Colonic mucosa (tissue), 4 donors: ENCODE data around the gene TMCC1. TPM values are rescaled to one million over a fixed set of nuclear protein-coding genes. Genes with fewer than 3 reads are reported as not detected.
"Not testable (repeated sequence)": the region's sequence is repeated elsewhere in the genome, so short reads cannot be mapped to it uniquely, and the experiment has no call there.

Source experiments
- DNase-seq: peaks from one replicate; pipeline ENCODE4 v3.0.0-alpha.2; 2020
- H3K27ac ChIP-seq: fragments of 200-600 bp; one replicate; pipeline ENCODE4 v1.8.0; 2021
- H3K27me3 ChIP-seq: fragments of 200-600 bp; one replicate; pipeline ENCODE4 v1.8.0; 2021
- H3K36me3 ChIP-seq: fragments of 200-600 bp; one replicate; pipeline ENCODE4 v1.8.0; 2021
- H3K4me1 ChIP-seq: fragments of 200-600 bp; one replicate; pipeline ENCODE4 v1.8.0; 2021; ENCODE audit warnings: mild to moderate bottlenecking
- H3K4me3 ChIP-seq: fragments of 200-600 bp; one replicate; pipeline ENCODE4 v1.8.0; 2021
- H3K9ac ChIP-seq, 2 donors: one replicate each; pipeline ENCODE4 v1.7.0; 2013; ENCODE audit warnings: control low read depth in 2 of 2, low read depth in 2 of 2, low read length in 2 of 2
- H3K9me3 ChIP-seq: fragments of 200-600 bp; one replicate; pipeline ENCODE4 v1.8.0; 2021
- intact Hi-C: fragments of 100-400 bp; cut with DNase I; formaldehyde crosslinking; loops from one replicate; pipeline ENCODE4 v1.14.1; 2022
- total RNA-seq, 2 donors: library from RNA; stranded (reverse); fragmentation: NEBNext Ultra II Directional in 1 of 2; extraction: Animal tissue kit (Norgen Biotek cat#: 25700) in 1 of 2; gene quantifications; one replicate each; pipeline ENCODE4 v1.2.1, GENCODE V29; 2021
- TF ChIP-seq, protein P1 (sequence below): fragments of 200-600 bp; IDR thresholded peaks from one replicate; pipeline ENCODE4 v1.8.0; 2022; ENCODE audit warnings: antibody characterized with exemption, mild to moderate bottlenecking
- donor health status: healthy.
- donor health status: DM: no; HTN: no; CAD: no.
- donor health status: DM: no; HTN: no; CAD: no.

The TMCC1 gene
- total RNA-seq, 2 donors from 2014 or later = 23.2 to 32.8 TPM

DNA sequence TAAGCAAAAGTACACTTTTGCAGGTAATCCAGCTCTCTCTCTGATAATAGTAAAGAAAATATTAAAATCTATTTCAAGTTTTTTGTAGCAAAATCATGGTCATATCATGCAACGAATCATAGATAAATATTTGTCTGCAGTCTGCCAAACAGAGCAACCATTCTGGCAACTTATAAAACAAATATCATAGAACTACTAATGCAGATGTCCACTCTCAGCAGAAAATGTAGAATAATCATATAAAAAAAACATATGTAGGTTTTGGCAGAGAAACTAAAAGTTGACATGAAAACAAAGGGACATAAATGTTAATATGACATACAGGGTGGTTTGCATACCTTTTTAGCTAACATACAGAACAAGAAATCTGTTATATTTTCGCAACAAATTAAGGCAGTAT is 12.2 kb downstream of the TMCC1 start:
- Histone ChIP-seq H3K9me3 (no peaks in the 10 kb centered on the region), H3K36me3 (no peaks in the 10 kb centered on the region), H3K9ac (no peak overlapping the region), H3K27ac (no peak overlapping the region), H3K27me3 (no peaks in the 10 kb centered on the region), H3K4me1 (no peaks in the 10 kb centered on the region), H3K4me3 (no peak overlapping the region)
- DNase-seq = no peak
- intact Hi-C loops = no loop called here
- TF ChIP-seq, protein P1, sequence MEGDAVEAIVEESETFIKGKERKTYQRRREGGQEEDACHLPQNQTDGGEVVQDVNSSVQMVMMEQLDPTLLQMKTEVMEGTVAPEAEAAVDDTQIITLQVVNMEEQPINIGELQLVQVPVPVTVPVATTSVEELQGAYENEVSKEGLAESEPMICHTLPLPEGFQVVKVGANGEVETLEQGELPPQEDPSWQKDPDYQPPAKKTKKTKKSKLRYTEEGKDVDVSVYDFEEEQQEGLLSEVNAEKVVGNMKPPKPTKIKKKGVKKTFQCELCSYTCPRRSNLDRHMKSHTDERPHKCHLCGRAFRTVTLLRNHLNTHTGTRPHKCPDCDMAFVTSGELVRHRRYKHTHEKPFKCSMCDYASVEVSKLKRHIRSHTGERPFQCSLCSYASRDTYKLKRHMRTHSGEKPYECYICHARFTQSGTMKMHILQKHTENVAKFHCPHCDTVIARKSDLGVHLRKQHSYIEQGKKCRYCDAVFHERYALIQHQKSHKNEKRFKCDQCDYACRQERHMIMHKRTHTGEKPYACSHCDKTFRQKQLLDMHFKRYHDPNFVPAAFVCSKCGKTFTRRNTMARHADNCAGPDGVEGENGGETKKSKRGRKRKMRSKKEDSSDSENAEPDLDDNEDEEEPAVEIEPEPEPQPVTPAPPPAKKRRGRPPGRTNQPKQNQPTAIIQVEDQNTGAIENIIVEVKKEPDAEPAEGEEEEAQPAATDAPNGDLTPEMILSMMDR = no peak

DNA sequence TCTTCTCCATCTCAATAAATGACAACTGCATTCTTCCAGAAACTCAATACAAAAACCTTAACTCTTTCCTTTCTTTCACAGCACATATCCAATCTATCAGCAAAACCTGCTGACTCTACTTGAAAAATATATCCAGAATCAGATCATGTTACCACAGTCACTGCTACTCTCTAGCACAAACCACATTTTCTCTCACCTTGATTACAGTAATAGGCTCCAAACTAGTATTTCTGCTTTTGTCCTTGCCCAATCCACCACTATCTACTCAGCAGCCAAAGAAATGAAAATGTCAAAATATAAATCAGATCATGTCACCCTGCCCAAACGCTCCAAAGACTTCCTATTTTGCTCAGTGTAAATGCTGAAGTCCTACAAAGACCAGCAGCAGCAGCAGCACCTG is 15.2 kb downstream of the TMCC1 start:
- Histone ChIP-seq H3K27me3 (no peaks in the 10 kb centered on the region), H3K9me3 (no peaks in the 10 kb centered on the region), H3K27ac (no peak overlapping the region), H3K4me1 (no peaks in the 10 kb centered on the region), H3K36me3 (no peaks in the 10 kb centered on the region), H3K9ac (no peak overlapping the region), H3K4me3 (no peak overlapping the region)
- TF ChIP-seq, protein P1 = no peak
- no peak for DNase-seq
- intact Hi-C loops = no loop called here

DNA sequence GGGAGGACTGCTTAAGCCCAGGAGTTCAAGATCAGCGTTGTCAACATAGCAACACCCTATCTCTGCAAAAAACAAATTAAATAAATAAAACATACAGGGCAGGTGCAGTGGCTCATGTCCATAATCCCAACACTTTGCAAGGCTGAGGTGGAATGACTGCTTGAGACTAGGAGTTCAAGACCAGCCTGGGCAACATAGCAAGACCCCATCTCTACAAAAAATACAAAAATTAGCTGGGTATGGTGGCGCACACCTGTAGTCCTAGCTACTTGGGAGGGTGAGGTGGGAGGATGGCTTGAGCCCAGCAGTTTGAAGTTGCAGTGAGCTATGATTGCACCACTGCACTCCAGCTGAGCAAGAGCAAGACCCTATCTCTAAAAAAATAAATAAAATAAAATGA is 19.0 kb downstream of the TMCC1 start:
- H3K27me3 ChIP-seq, H3K4me3 ChIP-seq, H3K36me3 ChIP-seq, DNase-seq, H3K27ac ChIP-seq, intact Hi-C loops, H3K9me3 ChIP-seq, H3K9ac ChIP-seq, H3K4me1 ChIP-seq: not testable (repeated sequence)

DNA sequence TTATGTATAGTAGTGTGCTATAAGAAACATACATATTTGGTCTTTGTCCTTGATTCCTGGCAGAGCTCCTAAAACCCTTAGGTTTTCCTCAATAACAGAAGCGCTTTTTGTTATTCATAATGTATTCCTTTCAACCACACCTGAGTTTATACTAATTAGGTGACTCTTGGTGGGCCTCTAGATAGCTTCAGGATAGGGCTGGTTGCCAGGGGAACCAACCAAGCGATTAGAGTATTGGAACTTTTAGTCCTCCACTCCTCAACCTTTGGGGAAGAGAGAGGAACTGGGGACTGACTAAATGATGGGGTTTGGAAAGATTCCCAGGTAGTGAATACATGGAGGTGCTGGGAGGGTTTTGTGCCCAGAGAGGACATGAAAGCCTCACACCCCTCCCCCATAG is 24.6 kb downstream of the TMCC1 start:
- intact Hi-C loops = no loop called here
- Histone ChIP-seq H3K9ac (no peak overlapping the region), H3K27ac (no peak overlapping the region), H3K4me3 (no peak overlapping the region), H3K9me3 (no peaks in the 10 kb centered on the region), H3K4me1 (no peaks in the 10 kb centered on the region), H3K27me3 (no peaks in the 10 kb centered on the region), H3K36me3 (no peaks in the 10 kb centered on the region)
- no peak for DNase-seq
- TF ChIP-seq, protein P1 = no peak

DNA sequence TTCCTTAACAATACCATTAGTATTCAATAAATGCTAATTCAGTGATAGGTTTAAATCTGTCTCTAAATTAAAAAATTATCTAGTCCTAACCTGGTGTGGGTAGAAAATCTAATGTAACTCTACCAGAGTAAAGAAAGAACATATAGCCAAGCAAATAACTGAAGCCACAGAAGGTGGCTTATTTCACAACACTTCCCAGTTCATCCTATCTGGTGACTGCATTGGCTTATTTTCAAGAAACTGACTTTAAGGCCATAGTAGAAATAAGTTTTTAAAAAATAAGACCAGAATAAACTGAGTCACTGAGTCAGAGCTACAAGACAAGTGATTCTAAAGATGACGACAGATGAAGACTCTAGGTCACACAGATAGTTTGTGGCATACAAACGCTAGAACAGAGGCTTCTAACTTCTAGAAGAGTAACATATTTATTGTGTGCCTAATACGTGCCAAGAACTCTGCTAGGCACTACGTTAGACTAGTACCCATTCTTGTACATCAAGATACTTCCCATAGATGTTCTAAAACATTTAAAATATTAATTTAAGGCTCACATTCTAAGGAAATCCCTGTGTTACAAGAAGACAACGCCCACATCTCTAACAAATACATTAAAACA is 25.9 kb downstream of the TMCC1 start:
- intact Hi-C loops = no loop called here
- H3K27ac ChIP-seq = no peak overlapping the region
- H3K27me3 ChIP-seq = no peaks in the 10 kb centered on the region
- no peak overlapping the region for H3K4me3 ChIP-seq
- no peak for DNase-seq
- H3K9me3 ChIP-seq = no peaks in the 10 kb centered on the region
- no peaks in the 10 kb centered on the region for H3K4me1 ChIP-seq
- no peaks in the 10 kb centered on the region for H3K36me3 ChIP-seq
- no peak overlapping the region for H3K9ac ChIP-seq
- TF ChIP-seq, protein P1 = no peak

DNA sequence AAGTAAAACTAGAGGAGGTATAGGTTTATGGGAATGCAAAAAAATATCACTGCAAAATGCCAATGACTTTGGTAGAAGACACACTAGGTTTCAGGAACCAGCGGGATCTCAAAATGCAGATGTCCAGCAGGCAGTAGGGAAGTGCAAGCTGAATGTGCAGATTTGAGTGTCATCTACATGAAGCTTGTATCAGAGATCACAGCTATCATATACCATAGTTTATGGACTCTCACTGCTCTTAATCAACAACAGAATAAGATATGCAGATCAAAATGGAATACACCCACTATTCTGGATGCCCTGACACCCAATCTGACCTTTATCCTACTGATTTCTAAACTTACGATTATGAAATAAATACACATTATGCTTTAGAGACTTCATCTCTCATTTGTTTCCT is 27.7 kb downstream of the TMCC1 start:
- TF ChIP-seq, protein P1 = no peak
- intact Hi-C loops = no loop called here

More for the DNA sequence above, 27.7 kb downstream of the TMCC1 start:
- H3K4me1 ChIP-seq = no peaks in the 10 kb centered on the region
- no peak for DNase-seq
- H3K9me3 ChIP-seq = no peaks in the 10 kb centered on the region
- no peaks in the 10 kb centered on the region for H3K27me3 ChIP-seq
- H3K36me3 ChIP-seq = no peaks in the 10 kb centered on the region
- H3K9ac ChIP-seq = no peak overlapping the region
- H3K27ac ChIP-seq = no peak overlapping the region
- H3K4me3 ChIP-seq = no peak overlapping the region
